CD14-positive monocyte (primary cell): ENCODE data around the gene ERVH48-1. TPM values are rescaled to one million over a fixed set of nuclear protein-coding genes. Genes with fewer than 3 reads are reported as not detected.

ENCODE experiments used
- DNase-seq, 3 donors: peaks; one replicate each; pipeline ENCODE4 v3.0.0-alpha.2; 2011 to 2022
- H2AFZ ChIP-seq: 2 replicates; pipeline ENCODE4 v1.6.0; 2012; ENCODE audit warnings: mild to moderate bottlenecking, low read depth, low read length, inconsistent platforms; ENCODE audit not compliant: insufficient read depth, poor library complexity, severe bottlenecking
- H3K27ac ChIP-seq, 2 donors: 1 replicate in 1 of 2; 2 replicates in 1 of 2; pipeline ENCODE4 v1.5.1; 2012 to 2013; ENCODE audit warnings: low read length in 2 of 2, control low read depth in 1 of 2, inconsistent platforms in 1 of 2, low read depth in 1 of 2, mild to moderate bottlenecking in 1 of 2
- H3K27me3 ChIP-seq, 2 donors: one replicate each; pipeline versions ENCODE4 v1.6.0 to v1.6.1; 2011 to 2013; ENCODE audit warnings: low read length in 2 of 2; ENCODE audit not compliant: control insufficient read depth in 2 of 2, insufficient read depth in 2 of 2
- H3K36me3 ChIP-seq, 2 donors: replicated peaks in 1 of 2; 1 replicate in 1 of 2; 2 replicates in 1 of 2; pipeline versions ENCODE4 v1.5.1 to v1.6.1; 2012 to 2013; ENCODE audit warnings: low read length in 2 of 2, control low read depth in 1 of 2, inconsistent platforms in 1 of 2, mild to moderate bottlenecking in 1 of 2; ENCODE audit not compliant: insufficient read depth in 2 of 2, control insufficient read depth in 1 of 2
- H3K4me1 ChIP-seq, 2 donors: 1 replicate in 1 of 2; 2 replicates in 1 of 2; pipeline versions ENCODE4 v1.5.1 to v1.6.1; 2012 to 2013; ENCODE audit warnings: low read length in 2 of 2, control low read depth in 1 of 2, inconsistent platforms in 1 of 2, mild to moderate bottlenecking in 1 of 2, moderate library complexity in 1 of 2; ENCODE audit not compliant: insufficient read depth in 2 of 2, control insufficient read depth in 1 of 2
- H3K4me2 ChIP-seq: replicated peaks from 2 replicates; pipeline ENCODE3; 2012; ENCODE audit warnings: low read length, moderate library complexity, mild to moderate bottlenecking; ENCODE audit not compliant: poor library complexity, severe bottlenecking; ENCODE audit errors: extremely low read depth
- H3K4me3 ChIP-seq, 3 experiments: fragments of 200-600 bp in 1 of 3; sonication (generic) in 1 of 3; replicated peaks in 1 of 3; 1 replicate in 2 of 3; 2 replicates in 1 of 3; pipeline ENCODE4 v1.5.1; 2011 to 2013; ENCODE audit warnings: low read length in 3 of 3, mild to moderate bottlenecking in 3 of 3, control low read depth in 2 of 3, low read depth in 2 of 3, inconsistent platforms in 1 of 3, moderate library complexity in 1 of 3
- H3K79me2 ChIP-seq: 2 replicates; pipeline ENCODE4 v1.6.0; 2012; ENCODE audit warnings: mild to moderate bottlenecking, control low read depth, inconsistent platforms, low read length, moderate library complexity; ENCODE audit not compliant: insufficient read depth
- H3K9ac ChIP-seq: 2 replicates; pipeline ENCODE4 v1.6.0; 2017; ENCODE audit warnings: low read length, mild to moderate bottlenecking; ENCODE audit not compliant: insufficient read depth, poor library complexity, severe bottlenecking
- H3K9me3 ChIP-seq, 2 donors: replicated peaks in 1 of 2; 1 replicate in 1 of 2; 2 replicates in 1 of 2; pipeline versions ENCODE4 v1.5.1 to v1.6.1; 2012 to 2013; ENCODE audit warnings: low read length in 2 of 2, control low read depth in 1 of 2; ENCODE audit not compliant: control insufficient read depth in 1 of 2, insufficient read depth in 1 of 2
- H4K20me1 ChIP-seq: 2 replicates; pipeline ENCODE4 v1.6.0; 2012; ENCODE audit warnings: mild to moderate bottlenecking, low read length, control low read depth, moderate library complexity; ENCODE audit not compliant: insufficient read depth
- H3K27ac Mint-ChIP-seq, 7 donors: one replicate each; pipeline ENCODE4 v1.8.0; 2020; ENCODE audit warnings: mild to moderate bottlenecking in 7 of 7, mixed read lengths in 7 of 7, moderate library complexity in 6 of 7, inconsistent platforms in 2 of 7
- H3K27me3 Mint-ChIP-seq, 3 donors: one replicate each; pipeline ENCODE4 v1.8.0; 2021 to 2022; ENCODE audit warnings: low read depth in 3 of 3, mild to moderate bottlenecking in 3 of 3, mixed read lengths in 3 of 3, moderate library complexity in 3 of 3, inconsistent platforms in 1 of 3
- H3K36me3 Mint-ChIP-seq, 2 donors: one replicate each; pipeline ENCODE4 v1.8.0; 2020; ENCODE audit warnings: mixed read lengths in 2 of 2, inconsistent platforms in 1 of 2, mild to moderate bottlenecking in 1 of 2
- H3K4me1 Mint-ChIP-seq: one replicate; pipeline ENCODE4 v1.8.0; 2020; ENCODE audit warnings: mild to moderate bottlenecking, mixed read lengths
- H3K4me3 Mint-ChIP-seq, 2 donors: one replicate each; pipeline ENCODE4 v1.8.0; 2020; ENCODE audit warnings: mild to moderate bottlenecking in 2 of 2, mixed read lengths in 2 of 2, moderate library complexity in 1 of 2
- H3K9me3 Mint-ChIP-seq, 7 donors: one replicate each; pipeline ENCODE4 v1.8.0; 2020 to 2022; ENCODE audit warnings: mixed read lengths in 7 of 7, mild to moderate bottlenecking in 6 of 7, moderate library complexity in 6 of 7, inconsistent platforms in 2 of 7
- WGBS: methylation state at CpG from one replicate; pipeline ENCODE4 v1.1.5; 2013; ENCODE audit warnings: missing lambda C conversion rate; ENCODE audit not compliant: insufficient coverage; 5-methylcytosine and 5-hydroxymethylcytosine counted together
- intact Hi-C, 2 donors: fragments of 100-400 bp; cut with micrococcal nuclease; formaldehyde crosslinking; loops; one replicate each; pipeline versions ENCODE4 v1.15.0 to v1.15.1; 2023
- polyA plus RNA-seq, 3 donors: library from polyadenylated mRNA; depleted of rRNA in 1 of 3; unstranded in 2 of 3; stranded (reverse) in 1 of 3; fragments of 300-500 nt in 2 of 3; fragments of >200 nt in 1 of 3; fragmentation: Illumina TruSeq in 2 of 3; gene quantifications; 1 replicate in 2 of 3; 2 replicates in 1 of 3; pipeline ENCODE4 v1.2.3, GENCODE V29; 2012 to 2021
- TF ChIP-seq, protein P1 (sequence below): fragments of 200-600 bp; IDR thresholded peaks from one replicate; pipeline ENCODE4 v1.8.0; 2022; ENCODE audit warnings: antibody characterized with exemption, mild to moderate bottlenecking

ERVH48-1 gene
- polyA plus RNA-seq, 3 donors = not detected

DNA sequence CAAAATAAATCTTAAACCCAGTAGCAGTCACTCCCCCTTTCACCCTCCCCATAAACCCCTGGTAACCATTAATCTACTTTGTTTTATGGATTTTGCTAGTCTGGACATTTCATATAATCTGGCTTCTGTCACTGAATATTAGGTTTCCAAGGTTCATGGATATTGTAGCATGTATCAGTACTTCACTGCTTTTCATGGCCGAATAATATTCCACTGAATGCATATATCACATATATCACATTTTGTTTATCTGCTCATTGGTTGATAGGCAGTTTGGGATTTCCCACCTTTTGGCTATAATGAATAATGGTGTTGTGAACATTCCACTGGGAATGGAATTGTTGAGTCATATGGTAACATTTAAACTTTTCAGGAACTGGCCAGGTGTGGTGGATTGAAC, 41.5 kb downstream of the ERVH48-1 start:
- Mint-ChIP-seq H3K36me3 (no peaks in the 10 kb centered on the region), H3K27me3 (peaks cover 0 to 5% (median 0%) of the 10 kb centered on the region in 3 donors), H3K4me3 (no peak overlapping the region), H3K4me1 (peaks cover 11% of the 10 kb centered on the region), H3K9me3 (no peaks in the 10 kb centered on the region), H3K27ac (no peak overlapping the region)
- Histone ChIP-seq H2AFZ (no peak overlapping the region), H3K79me2 (peaks cover 8% of the 10 kb centered on the region), H3K4me1 (peaks cover 7 to 10% of the 10 kb centered on the region in 2 donors), H3K4me2 (no peak overlapping the region), H4K20me1 (no peaks in the 10 kb centered on the region), H3K9ac (no peak overlapping the region), H3K27ac (no peak overlapping the region), H3K4me3 (no peak overlapping the region), H3K9me3 (no peaks in the 10 kb centered on the region), H3K36me3 (no peaks in the 10 kb centered on the region), H3K27me3 (no peaks in the 10 kb centered on the region)
- TF ChIP-seq, protein P1, sequence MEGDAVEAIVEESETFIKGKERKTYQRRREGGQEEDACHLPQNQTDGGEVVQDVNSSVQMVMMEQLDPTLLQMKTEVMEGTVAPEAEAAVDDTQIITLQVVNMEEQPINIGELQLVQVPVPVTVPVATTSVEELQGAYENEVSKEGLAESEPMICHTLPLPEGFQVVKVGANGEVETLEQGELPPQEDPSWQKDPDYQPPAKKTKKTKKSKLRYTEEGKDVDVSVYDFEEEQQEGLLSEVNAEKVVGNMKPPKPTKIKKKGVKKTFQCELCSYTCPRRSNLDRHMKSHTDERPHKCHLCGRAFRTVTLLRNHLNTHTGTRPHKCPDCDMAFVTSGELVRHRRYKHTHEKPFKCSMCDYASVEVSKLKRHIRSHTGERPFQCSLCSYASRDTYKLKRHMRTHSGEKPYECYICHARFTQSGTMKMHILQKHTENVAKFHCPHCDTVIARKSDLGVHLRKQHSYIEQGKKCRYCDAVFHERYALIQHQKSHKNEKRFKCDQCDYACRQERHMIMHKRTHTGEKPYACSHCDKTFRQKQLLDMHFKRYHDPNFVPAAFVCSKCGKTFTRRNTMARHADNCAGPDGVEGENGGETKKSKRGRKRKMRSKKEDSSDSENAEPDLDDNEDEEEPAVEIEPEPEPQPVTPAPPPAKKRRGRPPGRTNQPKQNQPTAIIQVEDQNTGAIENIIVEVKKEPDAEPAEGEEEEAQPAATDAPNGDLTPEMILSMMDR = no peak
- WGBS = no CpG with 5 or more reads among the region's 1 CpG
- DNase-seq = no peak
- intact Hi-C loops = no loop called here

DNA sequence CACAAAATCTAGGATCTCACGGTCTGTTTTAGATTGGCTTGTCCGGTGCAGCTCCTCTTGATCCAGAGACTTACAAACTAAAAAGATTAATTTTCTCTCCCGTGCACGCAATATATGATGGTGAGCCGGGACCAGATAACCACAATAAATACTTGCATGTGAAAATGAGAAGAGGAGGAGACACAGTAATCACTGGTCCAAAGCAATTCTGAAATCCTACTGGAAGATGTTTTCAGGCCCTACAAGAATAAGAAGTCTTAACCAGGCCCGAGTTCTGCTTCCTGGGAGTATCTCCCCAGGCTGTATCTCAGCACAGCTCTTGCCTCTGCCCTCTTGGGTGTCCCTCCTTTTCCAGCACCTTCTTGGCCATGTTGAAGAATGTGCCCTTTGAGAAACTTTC, 45.1 kb downstream of the ERVH48-1 start:
- H3K4me3 Mint-ChIP-seq = peak overlapping the region; percentile 86 to 98
- DNase-seq = no peak
- peak overlapping the region in 1 of 2 donors; percentile 84 for H3K27ac ChIP-seq
- peaks cover 0 to 5% (median 0%) of the 10 kb centered on the region in 3 donors for H3K27me3 Mint-ChIP-seq
- peak overlapping the region in 1 of 3 experiments; percentile 89 for H3K4me3 ChIP-seq
- H3K9me3 Mint-ChIP-seq = no peaks in the 10 kb centered on the region
- WGBS = 100% methylated on average over 1 of the region's 6 CpGs
- H3K79me2 ChIP-seq = peaks cover 30% of the 10 kb centered on the region
- peak overlapping the region; percentile 80 to 97 (median 95) for H3K27ac Mint-ChIP-seq
- H3K27me3 ChIP-seq = no peaks in the 10 kb centered on the region
- H3K9me3 ChIP-seq = no peaks in the 10 kb centered on the region
- peaks cover 7 to 16% of the 10 kb centered on the region in 2 donors for H3K36me3 Mint-ChIP-seq
- peaks cover 20% of the 10 kb centered on the region for H3K4me1 Mint-ChIP-seq
- intact Hi-C loops = no loop called here
- peak overlapping the region; percentile 83 for H3K9ac ChIP-seq
- H3K36me3 ChIP-seq = peaks cover 10 to 13% of the 10 kb centered on the region in 2 donors
- H3K4me1 ChIP-seq = peaks cover 17 to 20% of the 10 kb centered on the region in 2 donors
- H3K4me2 ChIP-seq = peak overlapping the region; percentile 91
- H2AFZ ChIP-seq = peak overlapping the region; percentile 87
- H4K20me1 ChIP-seq = no peaks in the 10 kb centered on the region
- TF ChIP-seq, protein P1 = no peak
